Left lung (tissue), 10 donors: Measurements from ENCODE around the gene KLHL17. TPM values are rescaled to one million over a fixed set of nuclear protein-coding genes. Genes with fewer than 3 reads are reported as not detected.

Experiments used
- ATAC-seq: fragments of 200-7000 bp; cut with Tn5 transposase; one replicate; pipeline ENCODE4 v1.9.1; 2020; ENCODE audit warnings: moderate library complexity
- DNase-seq, 4 donors: peaks; one replicate each; pipeline ENCODE4 v3.0.0-alpha.2; 2013 to 2020
- H3K27ac ChIP-seq, 2 donors: fragments of 200-600 bp; sonication (generic) in 1 of 2; one replicate each; pipeline versions ENCODE4 v1.5.0 to v1.8.0; 2020 to 2021
- H3K27me3 ChIP-seq, 2 donors: fragments of 200-600 bp; sonication (generic) in 1 of 2; one replicate each; pipeline versions ENCODE4 v1.5.0 to v1.8.0; 2020 to 2021
- H3K36me3 ChIP-seq, 2 donors: fragments of 200-600 bp; sonication (generic) in 1 of 2; one replicate each; pipeline versions ENCODE4 v1.5.0 to v1.8.0; 2020 to 2021
- H3K4me1 ChIP-seq, 2 donors: fragments of 200-600 bp; one replicate each; pipeline ENCODE4 v1.8.0; 2021
- H3K4me3 ChIP-seq, 2 donors: fragments of 200-600 bp; sonication (generic) in 1 of 2; one replicate each; pipeline versions ENCODE4 v1.5.0 to v1.8.0; 2020 to 2021; ENCODE audit warnings: mild to moderate bottlenecking in 1 of 2
- H3K9me3 ChIP-seq, 2 donors: fragments of 200-600 bp; sonication (generic) in 1 of 2; one replicate each; pipeline versions ENCODE4 v1.5.0 to v1.8.0; 2020 to 2021
- CTCF ChIP-seq, 2 donors: fragments of 200-600 bp; sonication (generic) in 1 of 2; IDR thresholded peaks; one replicate each; pipeline versions ENCODE4 v1.5.0 to v1.8.0; 2021; ENCODE audit warnings: antibody characterized with exemption in 2 of 2
- intact Hi-C, 2 donors: fragments of 100-400 bp; cut with DNase I; formaldehyde crosslinking; loops; one replicate each; pipeline versions ENCODE4 v1.11.2 to v1.14.2; 2022
- polyA plus RNA-seq, 6 donors: library from polyadenylated mRNA; unstranded; fragments of 120-200 nt; gene quantifications; one replicate each; pipeline ENCODE4 v1.2.1, GENCODE V29; 2013; ENCODE audit not compliant: insufficient read length in 6 of 6
- total RNA-seq, 2 donors: library from RNA; stranded (reverse); fragmentation: NEBNext Ultra II Directional; extraction: Animal tissue kit (Norgen Biotek cat#: 25700); gene quantifications; one replicate each; pipeline ENCODE4 v1.2.1, GENCODE V29; 2021
- donor health status: DM: no; HTN: yes; CAD: no.
- donor health status: DM: no; HTN: no; CAD: no.

KLHL17 gene
- total and polyA plus RNA-seq, 8 donors: 8.3 to 17.9 (median 11.9) TPM

- no peak for TF ChIP-seq CTCF (IDR thresholded peaks at IDR 0.05)
- H3K27me3 ChIP-seq: peaks cover 11 to 88% of the 10 kb centered on the region in 2 donors
- intact Hi-C loops: no loop called here
- no peaks in the 10 kb centered on the region for H3K36me3 ChIP-seq
- ATAC-seq (no peak), DNase-seq (peak in 2 of 4 donors; percentile 33 to 45)
- no peak overlapping the region for H3K4me3 ChIP-seq
- H3K9me3 ChIP-seq: peaks cover 0 to 5% of the 10 kb centered on the region in 2 donors
- H3K4me1 ChIP-seq: peaks cover 0 to 39% of the 10 kb centered on the region in 2 donors
- no peak overlapping the region for H3K27ac ChIP-seq
These were observed 36.7 kb downstream of the KLHL17 start for GRCh38 chr1:996851-997712.

- no peak for DNase-seq
These were observed 37.3 kb downstream of the KLHL17 start for GRCh38 chr1:997713-997992.

GRCh38 chr1:997993-998744 is 37.8 kb downstream of the KLHL17 start:
- TF ChIP-seq CTCF (IDR thresholded peaks at IDR 0.05): no peak
- no peak overlapping the region for H3K27ac ChIP-seq
- H3K4me1 ChIP-seq: peaks cover 0 to 40% of the 10 kb centered on the region in 2 donors
- H3K27me3 ChIP-seq: peaks cover 11 to 97% of the 10 kb centered on the region in 2 donors
- H3K9me3 ChIP-seq: no peaks in the 10 kb centered on the region
- intact Hi-C loops: no loop called here
- H3K4me3 ChIP-seq: peak overlapping the region; percentile 64 to 67
- DNase-seq (peak in 1 of 4 donors; percentile 72), ATAC-seq (no peak)
- H3K36me3 ChIP-seq: no peaks in the 10 kb centered on the region

More at GRCh38 chr1:997713-997992, 37.3 kb downstream of the KLHL17 start:
- H3K4me1 ChIP-seq: peaks cover 0 to 40% of the 10 kb centered on the region in 2 donors
- H3K4me3 ChIP-seq: no peak overlapping the region
- H3K36me3 ChIP-seq: no peaks in the 10 kb centered on the region
- no peaks in the 10 kb centered on the region for H3K9me3 ChIP-seq
- no peak overlapping the region for H3K27ac ChIP-seq
- intact Hi-C loops: no loop called here
- H3K27me3 ChIP-seq: peaks cover 11 to 94% of the 10 kb centered on the region in 2 donors
- ATAC-seq: no peak
- no peak for TF ChIP-seq CTCF (IDR thresholded peaks at IDR 0.05)

- intact Hi-C loops: no loop called here
- peak overlapping the region; percentile 64 to 67 for H3K4me3 ChIP-seq
- DNase-seq (peak in 2 of 4 donors; percentile 41 to 48), ATAC-seq (no peak)
- no peak for TF ChIP-seq CTCF (IDR thresholded peaks at IDR 0.05)
- no peak overlapping the region for H3K27ac ChIP-seq
- no peaks in the 10 kb centered on the region for H3K36me3 ChIP-seq
- H3K9me3 ChIP-seq: no peaks in the 10 kb centered on the region
- peaks cover 0 to 40% of the 10 kb centered on the region in 2 donors for H3K4me1 ChIP-seq
- peaks cover 11 to 97% of the 10 kb centered on the region in 2 donors for H3K27me3 ChIP-seq
These were observed 38.3 kb downstream of the KLHL17 start for GRCh38 chr1:998745-998994.

- H3K27ac ChIP-seq: peak overlapping the region; percentile 72 to 94
- no peaks in the 10 kb centered on the region for H3K36me3 ChIP-seq
- H3K4me1 ChIP-seq: peaks cover 0 to 40% of the 10 kb centered on the region in 2 donors
- intact Hi-C loops: no loop called here
- no peaks in the 10 kb centered on the region for H3K9me3 ChIP-seq
- DNase-seq (peak; percentile 19 to 81 (median 54)), ATAC-seq (no peak)
- peaks cover 11 to 99% of the 10 kb centered on the region in 2 donors for H3K27me3 ChIP-seq
- peak overlapping the region; percentile 64 to 67 for H3K4me3 ChIP-seq
- TF ChIP-seq CTCF (IDR thresholded peaks at IDR 0.05): no peak
These were observed 38.8 kb downstream of the KLHL17 start for GRCh38 chr1:998995-999724.
